Neural cell (in vitro differentiated cells): Measurements from ENCODE around the gene ICAM3. TPM values are rescaled to one million over a fixed set of nuclear protein-coding genes. Genes with fewer than 3 reads are reported as not detected.

ENCODE experiments used
- H2AFZ ChIP-seq: fragments of 200-600, 300-800 bp; sonication (generic), shearing (Covaris generic); 2 replicates; pipeline ENCODE4 v1.6.0; 2014; ENCODE audit warnings: low read depth, mild to moderate bottlenecking, antibody characterized with exemption, low read length, moderate library complexity
- H3F3A ChIP-seq: fragments of 200-600 bp; shearing (Covaris generic); 2 replicates; pipeline ENCODE4 v1.6.1; 2016; ENCODE audit warnings: mild to moderate bottlenecking, moderate library complexity, mixed read lengths, antibody characterized with exemption, low read length; ENCODE audit not compliant: insufficient read depth, poor library complexity, severe bottlenecking
- H3K27ac ChIP-seq: fragments of 200-600, 300-800 bp; sonication (generic), shearing (Covaris generic); 2 replicates; pipeline ENCODE4 v1.5.1; 2014; ENCODE audit warnings: mild to moderate bottlenecking, low read length, moderate library complexity
- H3K27me3 ChIP-seq: fragments of 300-800, 200-600 bp; sonication (generic), shearing (Covaris generic); 2 replicates; pipeline ENCODE4 v1.6.0; 2014; ENCODE audit warnings: mild to moderate bottlenecking, low read depth, low read length, moderate library complexity; ENCODE audit not compliant: insufficient read depth
- H3K36me3 ChIP-seq: fragments of 300-800, 200-600 bp; sonication (generic), shearing (Covaris generic); 2 replicates; pipeline ENCODE4 v1.5.1; 2014; ENCODE audit warnings: mild to moderate bottlenecking, antibody characterized with exemption, low read length, moderate library complexity; ENCODE audit not compliant: insufficient read depth
- H3K4me2 ChIP-seq: fragments of 300-800, 200-600 bp; sonication (generic), shearing (Covaris generic); 2 replicates; pipeline ENCODE4 v1.6.0; 2014; ENCODE audit warnings: mild to moderate bottlenecking, low read length
- H3K4me3 ChIP-seq: fragments of 300-800, 200-600 bp; sonication (generic), shearing (Covaris generic); 2 replicates; pipeline ENCODE4 v1.5.1; 2014; ENCODE audit warnings: mild to moderate bottlenecking, low read length, moderate library complexity
- H3K79me2 ChIP-seq: fragments of 200-600 bp; shearing (Covaris generic); replicated peaks from 2 replicates; pipeline ENCODE4 v1.6.0; 2014; ENCODE audit warnings: mild to moderate bottlenecking, low read length, moderate library complexity; ENCODE audit not compliant: insufficient read depth
- H3K9ac ChIP-seq: fragments of 300-800, 200-600 bp; sonication (generic), shearing (Covaris generic); 2 replicates; pipeline ENCODE4 v1.6.1; 2016; ENCODE audit warnings: mild to moderate bottlenecking, low read length, mixed read lengths
- H3K9me2 ChIP-seq: fragments of 200-600 bp; shearing (Covaris generic); 2 replicates; pipeline ENCODE4 v1.6.1; 2016; ENCODE audit warnings: mild to moderate bottlenecking, low read length, mixed read lengths; ENCODE audit not compliant: insufficient read depth
- H3K9me3 ChIP-seq: fragments of 200-600, 300-800 bp; sonication (generic), shearing (Covaris generic); 2 replicates; pipeline ENCODE4 v1.6.1; 2016; ENCODE audit warnings: mild to moderate bottlenecking, mixed run types, low read length, moderate library complexity, mixed read lengths
- H4K20me1 ChIP-seq: fragments of 200-600 bp; shearing (Covaris generic); 2 replicates; pipeline ENCODE4 v1.6.1; 2016; ENCODE audit warnings: mild to moderate bottlenecking, mixed run types; ENCODE audit not compliant: insufficient read depth
- CTCF ChIP-seq: fragments of 450-650 bp; IDR thresholded peaks from 2 replicates; pipeline ENCODE4 v1.5.1; 2014; ENCODE audit warnings: antibody characterized with exemption, mild to moderate bottlenecking, moderate library complexity; ENCODE audit not compliant: poor library complexity, severe bottlenecking
- EP300 ChIP-seq: fragments of 450-650 bp; conservative IDR thresholded peaks from 2 replicates; pipeline ENCODE4 v1.6.1; 2014; ENCODE audit warnings: antibody characterized with exemption, mild to moderate bottlenecking, moderate library complexity; ENCODE audit not compliant: poor library complexity, severe bottlenecking
- EZH2 ChIP-seq: fragments of 200-600, 300-800 bp; shearing (Covaris generic), sonication (generic); IDR thresholded peaks from 2 replicates; pipeline ENCODE4 v1.6.1; 2014; ENCODE audit warnings: antibody characterized with exemption, low read length, borderline replicate concordance, mild to moderate bottlenecking; ENCODE audit not compliant: insufficient read depth, poor library complexity, severe bottlenecking
- MXI1 ChIP-seq: fragments of 450-650 bp; conservative IDR thresholded peaks from 2 replicates; pipeline ENCODE4 v1.6.1; 2014; ENCODE audit warnings: antibody characterized with exemption, mild to moderate bottlenecking; ENCODE audit not compliant: poor library complexity, severe bottlenecking
- POLR2AphosphoS5 ChIP-seq: IDR thresholded peaks from 2 replicates; pipeline ENCODE4 v1.6.1; 2012
- RAD21 ChIP-seq: fragments of 450-650 bp; conservative IDR thresholded peaks from 2 replicates; pipeline ENCODE4 v1.6.1; 2014; ENCODE audit warnings: antibody characterized with exemption, mild to moderate bottlenecking, moderate library complexity
- REST ChIP-seq: IDR thresholded peaks from 2 replicates; pipeline ENCODE4 v1.6.1; 2012; ENCODE audit warnings: borderline replicate concordance
- SMC3 ChIP-seq: fragments of 450-650 bp; conservative IDR thresholded peaks from 2 replicates; pipeline ENCODE4 v1.6.1; 2014; ENCODE audit warnings: antibody characterized with exemption, mild to moderate bottlenecking, moderate library complexity; ENCODE audit not compliant: poor library complexity
- TAF1 ChIP-seq: IDR thresholded peaks from 2 replicates; pipeline ENCODE4 v1.6.1; 2012; ENCODE audit warnings: low read depth
- polyA plus RNA-seq: library from polyadenylated mRNA; depleted of rRNA; stranded (reverse); fragments of >200 nt; gene quantifications from 2 replicates; pipeline ENCODE4 v1.2.3, GENCODE V29; 2014

The ICAM3 gene
- polyA plus RNA-seq, 1 donor from 2014 or later, result 0.53 TPM

GRCh38 chr19:10295305-10295846 is 44.0 kb downstream of the ICAM3 start:
- H3K9me2 ChIP-seq, result no peaks in the 10 kb centered on the region

GRCh38 chr19:10294368-10294697 is 45.1 kb downstream of the ICAM3 start:
- Histone ChIP-seq H3K9ac (no peak overlapping the region), H3K79me2 (no peaks in the 10 kb centered on the region), H3K36me3 (no peaks in the 10 kb centered on the region), H3F3A (no peaks in the 10 kb centered on the region), H4K20me1 (no peaks in the 10 kb centered on the region), H3K9me3 (no peaks in the 10 kb centered on the region), H3K9me2 (no peaks in the 10 kb centered on the region), H3K27me3 (peaks cover 81% of the 10 kb centered on the region), H2AFZ (no peak overlapping the region), H3K27ac (no peak overlapping the region), H3K4me3 (no peak overlapping the region), H3K4me2 (no peak overlapping the region)
- no peak for TF ChIP-seq MXI1
- TF ChIP-seq SMC3, result no peak
- no peak for TF ChIP-seq EZH2
- no peak for TF ChIP-seq TAF1
- TF ChIP-seq EP300, result no peak
- TF ChIP-seq POLR2AphosphoS5, result no peak
- no peak for TF ChIP-seq REST
- TF ChIP-seq RAD21, result no peak

More at GRCh38 chr19:10295305-10295846, 44.0 kb downstream of the ICAM3 start:
- no peaks in the 10 kb centered on the region for H3K9me3 ChIP-seq
- no peaks in the 10 kb centered on the region for H4K20me1 ChIP-seq
- H3F3A ChIP-seq, result no peaks in the 10 kb centered on the region
- H3K36me3 ChIP-seq, result no peaks in the 10 kb centered on the region
- H3K79me2 ChIP-seq, result no peaks in the 10 kb centered on the region
- no peak overlapping the region for H3K4me2 ChIP-seq
- H3K27me3 ChIP-seq, result peaks cover 74% of the 10 kb centered on the region
- TF ChIP-seq SMC3 (no peak), POLR2AphosphoS5 (no peak), EZH2 (no peak), EP300 (no peak), MXI1 (no peak), CTCF (no peak), RAD21 (no peak), REST (no peak), TAF1 (no peak)
- no peak overlapping the region for H3K27ac ChIP-seq
- no peak overlapping the region for H2AFZ ChIP-seq
- no peak overlapping the region for H3K4me3 ChIP-seq
- H3K9ac ChIP-seq, result no peak overlapping the region
